K562 (cell line): ENCODE data around the gene SLC26A3. TPM values are rescaled to one million over a fixed set of nuclear protein-coding genes. Genes with fewer than 3 reads are reported as not detected.

Experiments
- ATAC-seq: fragments of 200-7000 bp; cut with Tn5 transposase; 3 replicates; pipeline ENCODE4 v1.9.1; 2020; ENCODE audit warnings: moderate library complexity
- BruUV-seq: library from RNA; stranded (reverse); fragments of 400-500 nt; replicated peaks from 2 replicates; lab custom pipeline; 2021; lab: Mats Ljungman, UMichigan
- CTCF ChIA-PET: fragments of 300-600 bp; formaldehyde crosslinking; extraction: SDS; loops from one replicate; lab custom pipeline; 2021; ENCODE audit warnings: low intra/inter-chr PET ratio; lab: Yijun Ruan, JAX
- POLR2A ChIA-PET: fragments of 300-600, 350-650 bp; sonication (Branson Sonifier 250); formaldehyde crosslinking; extraction: SDS; loops from one replicate; lab custom pipeline; 2021; ENCODE audit warnings: antibody characterized with exemption, inconsistent platforms; lab: Yijun Ruan, JAX
- DNase-seq, 4 experiments: peaks; one replicate each; pipeline versions ENCODE4 v3.0.0 to v3.0.0-alpha.2; 2011 to 2018; ENCODE audit warnings: low spot score in 3 of 4, mixed read lengths in 3 of 4; ENCODE audit errors: extremely low read depth in 1 of 4
- FAIRE-seq: peaks from 2 replicates; lab custom pipeline; 2011; peaks lifted over from hg19 to GRCh38; lab: Jason Lieb, UNC
- H2AFZ ChIP-seq: 2 replicates; pipeline ENCODE4 v1.6.0; 2011; ENCODE audit warnings: low read depth, low read length, control low read depth, inconsistent platforms
- H3K27ac ChIP-seq: fragments of 200-600 bp; 3 replicates; pipeline ENCODE4 v1.8.0; 2011; ENCODE audit warnings: low read depth, mild to moderate bottlenecking, control low read depth, inconsistent platforms, low read length, moderate library complexity, mixed read lengths; ENCODE audit errors: extremely low read depth
- H3K27me3 ChIP-seq, 2 experiments: fragments of 300-600 bp in 1 of 2; 2 replicates in 1 of 2; 3 replicates in 1 of 2; pipeline versions ENCODE4 v1.6.0 to v1.8.0; 2011; ENCODE audit warnings: inconsistent platforms in 2 of 2, low read length in 2 of 2, mild to moderate bottlenecking in 1 of 2, mixed read lengths in 1 of 2, moderate library complexity in 1 of 2; ENCODE audit not compliant: control insufficient read depth in 2 of 2, insufficient read depth in 2 of 2
- H3K36me3 ChIP-seq: fragments of 300-600 bp; 3 replicates; pipeline ENCODE4 v1.8.0; 2011; ENCODE audit warnings: mild to moderate bottlenecking, low read length, inconsistent platforms; ENCODE audit not compliant: control insufficient read depth, insufficient read depth
- H3K4me1 ChIP-seq, 2 experiments: fragments of 200-600 bp in 1 of 2; replicated peaks in 1 of 2; 2 replicates in 1 of 2; 3 replicates in 1 of 2; pipeline versions ENCODE4 v1.5.1 to v1.8.0; 2011; ENCODE audit warnings: inconsistent platforms in 2 of 2, low read length in 2 of 2, mild to moderate bottlenecking in 1 of 2, mixed read lengths in 1 of 2, moderate library complexity in 1 of 2; ENCODE audit not compliant: control insufficient read depth in 2 of 2, insufficient read depth in 2 of 2
- H3K4me2 ChIP-seq: 2 replicates; pipeline ENCODE4 v1.6.1; 2011; ENCODE audit warnings: low read length, control low read depth, inconsistent platforms, mixed read lengths; ENCODE audit not compliant: insufficient read depth
- H3K4me3 ChIP-seq: fragments of 200-600 bp; sonication (generic), shearing (Covaris generic); 2 replicates; pipeline ENCODE4 v1.5.1; 2016; ENCODE audit warnings: control low read depth, inconsistent platforms
- H3K79me2 ChIP-seq: fragments of 200-600 bp; 3 replicates; pipeline ENCODE4 v1.8.0; 2011; ENCODE audit warnings: low read length, inconsistent platforms; ENCODE audit not compliant: control insufficient read depth, insufficient read depth
- H3K9ac ChIP-seq, 2 experiments: 2 replicates each; pipeline versions ENCODE4 v1.6.0 to v1.6.1; 2011; ENCODE audit warnings: low read depth in 2 of 2, low read length in 2 of 2, control low read depth in 1 of 2, inconsistent platforms in 1 of 2, mild to moderate bottlenecking in 1 of 2, mixed read lengths in 1 of 2; ENCODE audit not compliant: insufficient read depth in 1 of 2
- H3K9me1 ChIP-seq: one replicate; pipeline ENCODE4 v1.6.0; 2011; ENCODE audit warnings: inconsistent platforms, mild to moderate bottlenecking, low read length, moderate library complexity; ENCODE audit not compliant: control insufficient read depth, insufficient read depth
- H3K9me3 ChIP-seq: replicated peaks from 2 replicates; pipeline ENCODE4 v1.5.1; 2011; ENCODE audit warnings: low read depth, low read length, inconsistent platforms; ENCODE audit not compliant: control insufficient read depth, insufficient read depth
- H4K20me1 ChIP-seq: replicated peaks from 2 replicates; pipeline ENCODE4 v1.6.1; 2011; ENCODE audit warnings: low read length, inconsistent platforms, mixed read lengths; ENCODE audit not compliant: control insufficient read depth, insufficient read depth
- BCL6 ChIP-seq: fragments of 250-450 bp; sonication (Bioruptor Pico); IDR thresholded peaks from 2 replicates; pipeline ENCODE4 v1.4.0; 2020
- CBFA2T3 ChIP-seq: fragments of 450-650 bp; IDR thresholded peaks from 2 replicates; pipeline ENCODE4 v1.6.1; 2017
- CCNT2 ChIP-seq: IDR thresholded peaks from 2 replicates; pipeline ENCODE4 v1.6.1; 2011; ENCODE audit warnings: borderline replicate concordance, low read depth, mild to moderate bottlenecking, moderate library complexity, mixed read lengths, low read length; ENCODE audit not compliant: insufficient read length; ENCODE audit errors: extremely low read depth
- DLX4 ChIP-seq: fragments of 250-450 bp; sonication (Bioruptor Pico); IDR thresholded peaks from 2 replicates; pipeline ENCODE4 v1.6.1; 2021; ENCODE audit warnings: mild to moderate bottlenecking
- GATA2 ChIP-seq: sonication (generic); formaldehyde crosslinking; IDR thresholded peaks from 2 replicates; pipeline ENCODE4 v1.4.0; 2020; ENCODE audit warnings: mild to moderate bottlenecking, missing genetic modification reagents
- KDM1A ChIP-seq, 2 experiments: fragments of 450-650 bp; IDR thresholded peaks; 2 replicates each; pipeline ENCODE4 v1.6.1; 2016; ENCODE audit warnings: mild to moderate bottlenecking in 2 of 2
- KDM5B ChIP-seq: fragments of 200-600 bp; sonication (generic); IDR thresholded peaks from 2 replicates; pipeline ENCODE4 v1.6.1; 2012; ENCODE audit warnings: low read depth, mild to moderate bottlenecking, moderate library complexity, low read length, control low read depth, inconsistent platforms; ENCODE audit not compliant: insufficient replicate concordance
- SIX5 ChIP-seq, 2 experiments: IDR thresholded peaks; 2 replicates each; pipeline ENCODE4 v1.6.1; 2011; ENCODE audit warnings: low read length in 2 of 2, borderline replicate concordance in 1 of 2, low read depth in 1 of 2, mild to moderate bottlenecking in 1 of 2, moderate library complexity in 1 of 2; ENCODE audit not compliant: insufficient read depth in 1 of 2
- TAL1 ChIP-seq: fragments of 450-650 bp; IDR thresholded peaks from 2 replicates; pipeline ENCODE4 v1.6.1; 2016; ENCODE audit warnings: mild to moderate bottlenecking
- TCF3 ChIP-seq: sonication (generic); formaldehyde crosslinking; IDR thresholded peaks from 2 replicates; pipeline ENCODE4 v1.4.0; 2020; ENCODE audit warnings: mild to moderate bottlenecking, missing genetic modification reagents
- WHSC1 ChIP-seq: IDR thresholded peaks from one replicate; pipeline ENCODE4 v1.6.1; 2012; ENCODE audit warnings: low read length, control low read depth, inconsistent platforms
- ZNF408 ChIP-seq: fragments of 250-450 bp; sonication (Bioruptor Pico); IDR thresholded peaks from 2 replicates; pipeline ENCODE4 v1.4.0; 2020; ENCODE audit warnings: low read depth, mild to moderate bottlenecking, moderate library complexity
- ZNF76 ChIP-seq: fragments of 250-450 bp; sonication (Bioruptor Pico); IDR thresholded peaks from 2 replicates; pipeline ENCODE4 v1.4.0; 2020; ENCODE audit warnings: mild to moderate bottlenecking, moderate library complexity, borderline replicate concordance
- ZNF766 ChIP-seq: fragments of 200-800 bp; sonication (Bioruptor generic); conservative IDR thresholded peaks from 2 replicates; pipeline ENCODE4 v1.6.1; 2016; ENCODE audit warnings: missing genetic modification characterization, missing compliant biosample characterization
- WGBS: fragments of 100-300 bp; shearing (Covaris generic); methylation state at CpG from one replicate; pipeline ENCODE4 v1.1.6; 2016; ENCODE audit warnings: low coverage, mixed read lengths; ENCODE audit not compliant: insufficient coverage; ENCODE audit errors: missing lambda C conversion rate; 5-methylcytosine and 5-hydroxymethylcytosine counted together
- in situ Hi-C: fragments of 300-500 bp; cut with MboI; formaldehyde crosslinking; loops from 4 replicates; pipeline ENCODE4 v1.15.0; 2018; ENCODE audit warnings: inconsistent platforms, mixed read lengths
- intact Hi-C: fragments of 100-400 bp; cut with micrococcal nuclease; formaldehyde crosslinking; loops from 2 replicates; pipeline ENCODE4 v1.14.2; 2022
- polyA plus RNA-seq, 8 experiments: library from polyadenylated mRNA; depleted of rRNA in 4 of 8; stranded (reverse) in 5 of 8; unstranded in 3 of 8; fragments of >200 nt; fragmentation: Nextera tagmentation in 2 of 8; fragmentation: Illumina TruSeq in 1 of 8; extraction: Ambion mirVana in 2 of 8; extraction: Trizol in 1 of 8; gene quantifications; 2 replicates each; pipeline versions ENCODE4 v1.2.1 to v1.2.3, GENCODE V29; 2011 to 2014; ENCODE audit warnings: inconsistent platforms in 1 of 8, missing spikeins in 1 of 8
- total RNA-seq, 7 experiments: library from RNA; depleted of rRNA in 6 of 7; stranded (reverse); fragments of >200 nt in 6 of 7; fragmentation: Illumina TruSeq in 2 of 7; extraction: Trizol in 2 of 7; gene quantifications; 2 replicates each; pipeline versions ENCODE4 v1.2.1 to v1.2.3, GENCODE V29; 2011 to 2021; ENCODE audit warnings: low replicate concordance in 1 of 7
- TF ChIP-seq, protein P1 (sequence below), 2 experiments: fragments of 250-450 bp in 1 of 2; fragments of 450-650 bp in 1 of 2; sonication (Bioruptor Pico) in 1 of 2; IDR thresholded peaks; 2 replicates each; pipeline versions ENCODE4 v1.6.1 to v1.8.0; 2016 to 2021; ENCODE audit warnings: mild to moderate bottlenecking in 2 of 2, moderate library complexity in 2 of 2, missing compliant biosample characterization in 1 of 2, missing genetic modification characterization in 1 of 2

The SLC26A3 gene
- total and polyA plus RNA-seq, 9 of the 15 experiments (the other 6 are each of a cell fraction or from before 2014, with no cell fraction given): 0.86 TPM; not detected in 8

DNA sequence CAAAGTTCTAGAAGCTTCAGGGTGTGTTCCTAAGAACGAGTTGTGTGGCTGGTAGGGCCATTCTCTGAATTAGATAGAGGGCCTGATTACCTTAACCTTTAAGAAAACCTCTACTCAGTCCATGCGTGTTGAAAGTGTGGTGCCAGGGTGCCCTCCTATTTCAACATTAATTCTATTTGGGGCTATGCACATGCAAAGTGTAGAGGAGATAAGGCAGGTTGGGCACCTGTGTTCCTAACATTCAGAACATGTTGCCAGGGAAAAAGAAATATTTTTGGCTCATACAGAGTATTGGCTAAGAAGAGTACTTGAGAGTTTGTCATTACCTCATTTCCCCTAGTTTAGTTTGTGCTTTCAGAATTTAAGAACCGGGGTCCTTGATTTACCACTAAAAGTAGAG, 20.6 kb downstream of the SLC26A3 start:
- no peaks in the 10 kb centered on the region for H3K9me3 ChIP-seq
- H4K20me1 ChIP-seq: no peaks in the 10 kb centered on the region
- POLR2A ChIA-PET: no interaction called here
- ATAC-seq (no peak), DNase-seq (no peak), FAIRE-seq (no peak)
- H3K9me1 ChIP-seq: no peaks in the 10 kb centered on the region
- no peaks in the 10 kb centered on the region for H3K4me1 ChIP-seq
- 10% methylated on average over 3 of the region's 3 CpGs for WGBS
- no peak for TF ChIP-seq ZNF76 (CRISPR knock-in tag)
- no peak for TF ChIP-seq ZNF408 (CRISPR knock-in tag)
- H2AFZ ChIP-seq: no peak overlapping the region
- H3K4me2 ChIP-seq: no peak overlapping the region
- no peaks in the 10 kb centered on the region for H3K36me3 ChIP-seq
- intact Hi-C loops: no loop called here
- H3K79me2 ChIP-seq: no peaks in the 10 kb centered on the region
- no peak overlapping the region for H3K9ac ChIP-seq
- H3K27ac ChIP-seq: no peak overlapping the region
- H3K27me3 ChIP-seq: peaks cover 22 to 31% of the 10 kb centered on the region in 2 experiments; a peak in 4 of 5 replicates
- BruUV-seq: no TSS peak
- CTCF ChIA-PET: no interaction called here
- no peak overlapping the region for H3K4me3 ChIP-seq
- in situ Hi-C loops: no loop called here

DNA sequence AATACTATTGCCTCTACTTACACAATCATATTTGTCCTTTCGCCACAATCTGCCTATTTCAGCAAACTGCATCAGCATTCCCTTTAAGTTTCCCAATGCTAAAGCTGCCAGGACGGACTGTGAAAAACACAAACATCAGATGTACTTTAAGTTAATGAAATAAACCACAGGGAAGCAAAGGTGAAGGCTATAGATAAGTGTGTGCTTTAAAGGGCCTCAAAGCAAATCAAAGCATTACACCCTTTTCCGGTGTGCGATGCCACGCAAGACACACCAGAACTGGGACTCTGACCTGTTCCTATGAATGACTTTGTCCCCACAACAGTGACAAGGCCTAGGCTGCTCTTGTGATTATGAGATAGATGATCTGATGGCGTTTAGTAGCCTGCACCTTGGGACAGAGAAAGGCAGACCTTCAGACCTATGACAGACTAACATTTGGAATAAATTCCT, 23.4 kb downstream of the SLC26A3 start:
- Histone ChIP-seq H3K9me3 (no peaks in the 10 kb centered on the region), H3K36me3 (no peaks in the 10 kb centered on the region), H2AFZ (no peak overlapping the region), H3K4me1 (no peaks in the 10 kb centered on the region), H3K9me1 (no peaks in the 10 kb centered on the region), H3K9ac (no peak overlapping the region), H3K27me3 (peaks cover 23 to 27% of the 10 kb centered on the region in 2 experiments; a peak in 4 of 5 replicates), H4K20me1 (no peaks in the 10 kb centered on the region), H3K4me2 (no peak overlapping the region), H3K4me3 (no peak overlapping the region), H3K27ac (no peak overlapping the region), H3K79me2 (no peaks in the 10 kb centered on the region)
- intact Hi-C loops (loop anchor here (5.0 kb wide), 1 partner anchor 93 kb away; no protein-coding TSS in a partner anchor), in situ Hi-C loops (no loop called here)
- POLR2A ChIA-PET: no interaction called here
- BruUV-seq: no TSS peak
- FAIRE-seq: no peak
- CTCF ChIA-PET: no interaction called here
- peak in 1 of 4 experiments; percentile 21 for DNase-seq
- WGBS: 6% methylated on average over 6 of the region's 6 CpGs
- peak; percentile 64 for ATAC-seq
- TF ChIP-seq KDM1A (IDR thresholded peaks at IDR 0.05) (peak; percentile 74 to 81), KDM5B (no peak), TCF3 (CRISPR knock-in tag) (peak; percentile 41), BCL6 (CRISPR knock-in tag) (no peak), DLX4 (CRISPR knock-in tag) (no peak), SIX5 (IDR thresholded peaks at IDR 0.05; ENCODE audit: borderline replicate concordance in 1 of 2, insufficient read depth in 1 of 2, low read depth in 1 of 2, low read length in 2 of 2) (no peak), WHSC1 (no peak), GATA2 (CRISPR knock-in tag) (0 out of 2 replicates have a peak, but pooled peaks have one; percentile 34), TAL1 (peak; percentile 62), CCNT2 (peak; percentile 17), CBFA2T3 (peak; percentile 73), ZNF766 (CRISPR knock-in tag) (no peak)
- TF ChIP-seq, protein P1, sequence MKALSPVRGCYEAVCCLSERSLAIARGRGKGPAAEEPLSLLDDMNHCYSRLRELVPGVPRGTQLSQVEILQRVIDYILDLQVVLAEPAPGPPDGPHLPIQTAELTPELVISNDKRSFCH (CRISPR knock-in tag; IDR thresholded peaks at IDR 0.05): no peak
- TF ChIP-seq, protein P1 (tag; IDR thresholded peaks at IDR 0.05): no peak
